SK-N-MC (cell line): ENCODE results near the gene SELENOT.
A peak's percentile ranks its signal among the peaks of the same experiment; 100 is the strongest.

Experiments
- DNase-seq: peaks from one replicate; pipeline ENCODE4 v3.0.0-alpha.2; 2011; ENCODE audit warnings: low read depth, low spot score
- H3K27ac ChIP-seq: fragments of 200-600 bp; sonication (generic); 2 replicates; pipeline ENCODE4 v1.5.1; 2016; ENCODE audit warnings: mixed run types
- H3K36me3 ChIP-seq: fragments of 200-600 bp; sonication (generic); 2 replicates; pipeline ENCODE4 v1.6.1; 2017; ENCODE audit warnings: antibody characterized with exemption, low read length, mixed read lengths; ENCODE audit not compliant: insufficient read depth
- H3K4me3 ChIP-seq: fragments of 200-600 bp; sonication (generic); 2 replicates; pipeline ENCODE4 v1.5.1; 2016
- H3K9ac ChIP-seq: fragments of 200-600 bp; sonication (generic); 2 replicates; pipeline ENCODE4 v1.8.0; 2017; ENCODE audit warnings: mixed run types, mixed read lengths; ENCODE audit not compliant: insufficient read length
- H3K9me3 ChIP-seq: fragments of 200-600 bp; sonication (generic); 2 replicates; pipeline ENCODE4 v1.6.1; 2017; ENCODE audit warnings: low read depth, mild to moderate bottlenecking, antibody characterized with exemption, low read length, moderate library complexity, mixed read lengths
- EZH2 ChIP-seq: fragments of 200-600 bp; sonication (generic); IDR thresholded peaks from one replicate; pipeline ENCODE4 v1.6.1; 2017; ENCODE audit warnings: antibody characterized with exemption
- FOXP2 ChIP-seq: optimal IDR thresholded peaks from 2 replicates; pipeline ENCODE3; 2011; ENCODE audit warnings: mild to moderate bottlenecking, moderate library complexity; ENCODE audit not compliant: insufficient read depth; ENCODE audit errors: extremely low read length, control extremely low read depth
- POLR2AphosphoS5 ChIP-seq: IDR thresholded peaks from 2 replicates; pipeline ENCODE4 v1.6.1; 2012; ENCODE audit warnings: mild to moderate bottlenecking, low read depth, low read length, borderline replicate concordance

SELENOT gene

GRCh38 chr3:150603153-150603979 lies at the start of gene SELENOT:
Gene SELENOT (plus strand): TSS chr3:150603321. CDS start chr3:150603363, 42 bp downstream.
- no peaks in the 10 kb centered on the region; the same call in 1 of the 2 replicates for H3K9me3 ChIP-seq
- peak; percentile 100 for TF ChIP-seq POLR2AphosphoS5
- TF ChIP-seq FOXP2: peak; percentile 45
- no peak for TF ChIP-seq EZH2
- H3K36me3 ChIP-seq: peaks cover 35% of the 10 kb centered on the region
- H3K27ac ChIP-seq: peak within 1 kb of the TSS; percentile 73
- peak within 1 kb of the TSS; percentile 88 for H3K4me3 ChIP-seq
- DNase-seq: peak; percentile 82
- peak within 1 kb of the TSS; percentile 89 for H3K9ac ChIP-seq

- H3K4me3 ChIP-seq: no peak overlapping the region
- no peaks in the 10 kb centered on the region for H3K9me3 ChIP-seq
- no peak overlapping the region for H3K9ac ChIP-seq
- peak overlapping the region; percentile 33 for H3K27ac ChIP-seq
- DNase-seq: no peak
- TF ChIP-seq EZH2: no peak
- no peak for TF ChIP-seq POLR2AphosphoS5
- no peak for TF ChIP-seq FOXP2
- H3K36me3 ChIP-seq: peaks cover 80% of the 10 kb centered on the region
Measured at GRCh38 chr3:150555859-150556436, 47.2 kb upstream of the SELENOT start.

- Histone ChIP-seq H3K9me3 (no peaks in the 10 kb centered on the region), H3K36me3 (peaks cover 86% of the 10 kb centered on the region), H3K9ac (no peak overlapping the region), H3K4me3 (no peak overlapping the region), H3K27ac (no peak overlapping the region)
- DNase-seq: no peak
- TF ChIP-seq EZH2: no peak
- TF ChIP-seq POLR2AphosphoS5: no peak
- no peak for TF ChIP-seq FOXP2
Measured at GRCh38 chr3:150556792-150557191, 46.3 kb upstream of the SELENOT start.

- H3K4me3 ChIP-seq: no peak overlapping the region
- no peak for DNase-seq
- H3K9ac ChIP-seq: no peak overlapping the region
- no peaks in the 10 kb centered on the region for H3K9me3 ChIP-seq
- TF ChIP-seq FOXP2 (no peak), EZH2 (no peak), POLR2AphosphoS5 (no peak)
- peak overlapping the region; percentile 54; the same call in 1 of the 2 replicates for H3K27ac ChIP-seq
- H3K36me3 ChIP-seq: peaks cover 83% of the 10 kb centered on the region
Measured at GRCh38 chr3:150557725-150558124, 45.4 kb upstream of the SELENOT start.

GRCh38 chr3:150564243-150564642 lies 38.9 kb upstream of the SELENOT start:
- Histone ChIP-seq H3K27ac (no peak overlapping the region), H3K9ac (no peak overlapping the region), H3K9me3 (no peaks in the 10 kb centered on the region), H3K4me3 (no peak overlapping the region), H3K36me3 (peaks cover 83% of the 10 kb centered on the region)
- TF ChIP-seq POLR2AphosphoS5 (no peak), EZH2 (no peak), FOXP2 (no peak)
- no peak for DNase-seq

GRCh38 chr3:150567328-150567727 lies 35.8 kb upstream of the SELENOT start:
- no peaks in the 10 kb centered on the region for H3K9me3 ChIP-seq
- no peak overlapping the region for H3K9ac ChIP-seq
- H3K36me3 ChIP-seq: peaks cover 87% of the 10 kb centered on the region
- no peak overlapping the region for H3K27ac ChIP-seq
- DNase-seq: no peak
- no peak overlapping the region for H3K4me3 ChIP-seq
- TF ChIP-seq FOXP2: no peak
- no peak for TF ChIP-seq POLR2AphosphoS5
- TF ChIP-seq EZH2: no peak

GRCh38 chr3:150577855-150578254 lies 25.3 kb upstream of the SELENOT start:
- peaks cover 79% of the 10 kb centered on the region for H3K36me3 ChIP-seq

GRCh38 chr3:150581174-150581573 lies 21.9 kb upstream of the SELENOT start:
- DNase-seq: no peak
- no peak overlapping the region for H3K9ac ChIP-seq
- no peak overlapping the region for H3K4me3 ChIP-seq
- H3K36me3 ChIP-seq: peaks cover 85% of the 10 kb centered on the region
- H3K27ac ChIP-seq: no peak overlapping the region
- TF ChIP-seq POLR2AphosphoS5: no peak
- no peak for TF ChIP-seq EZH2
- TF ChIP-seq FOXP2: no peak
- no peaks in the 10 kb centered on the region for H3K9me3 ChIP-seq

More at GRCh38 chr3:150577855-150578254, 25.3 kb upstream of the SELENOT start:
- DNase-seq: no peak
- H3K9ac ChIP-seq: no peak overlapping the region
- 0 out of 2 replicates have a peak overlapping the region, but pooled peaks have one; percentile 25 for H3K27ac ChIP-seq
- TF ChIP-seq EZH2 (no peak), POLR2AphosphoS5 (no peak)
- no peak overlapping the region for H3K4me3 ChIP-seq
- no peaks in the 10 kb centered on the region for H3K9me3 ChIP-seq
